Neural progenitor cell (in vitro differentiated cells): ENCODE data around the gene PPM1L. TPM values are rescaled to one million over a fixed set of nuclear protein-coding genes. Genes with fewer than 3 reads are reported as not detected.

ENCODE experiments used
- DNase-seq: peaks from one replicate; pipeline ENCODE4 v3.0.0-alpha.2; 2016; ENCODE audit warnings: low spot score
- H2AFZ ChIP-seq: fragments of 200-600 bp; sonication (generic); replicated peaks from 2 replicates; pipeline ENCODE4 v1.6.1; 2016; ENCODE audit warnings: antibody characterized with exemption
- H3F3A ChIP-seq: fragments of 200-600 bp; sonication (generic); 2 replicates; pipeline ENCODE4 v1.6.1; 2016; ENCODE audit warnings: antibody characterized with exemption, low read depth
- H3K27ac ChIP-seq: fragments of 200-600 bp; sonication (generic); 2 replicates; pipeline ENCODE4 v1.5.1; 2016; ENCODE audit warnings: mild to moderate bottlenecking
- H3K27me3 ChIP-seq: fragments of 200-600 bp; sonication (generic); 2 replicates; pipeline ENCODE4 v1.6.1; 2016; ENCODE audit warnings: mild to moderate bottlenecking, moderate library complexity
- H3K36me3 ChIP-seq: fragments of 200-600 bp; sonication (generic); 2 replicates; pipeline ENCODE4 v1.5.1; 2016
- H3K4me1 ChIP-seq: fragments of 200-600 bp; sonication (generic); 2 replicates; pipeline ENCODE4 v1.6.1; 2016; ENCODE audit warnings: mixed run types
- H3K4me2 ChIP-seq: fragments of 200-600 bp; sonication (generic); 2 replicates; pipeline ENCODE4 v1.6.1; 2016
- H3K4me3 ChIP-seq: fragments of 200-600 bp; sonication (generic); 2 replicates; pipeline ENCODE4 v1.5.1; 2016
- H3K79me2 ChIP-seq: fragments of 200-600 bp; sonication (generic); 2 replicates; pipeline ENCODE4 v1.6.1; 2016; ENCODE audit warnings: low read depth
- H3K9ac ChIP-seq: fragments of 200-600 bp; sonication (generic); 2 replicates; pipeline ENCODE4 v1.6.1; 2016
- H3K9me3 ChIP-seq: fragments of 200-600 bp; sonication (generic); 2 replicates; pipeline ENCODE4 v1.5.1; 2016; ENCODE audit warnings: low read depth
- H4K20me1 ChIP-seq: fragments of 200-600 bp; sonication (generic); 2 replicates; pipeline ENCODE4 v1.6.1; 2016; ENCODE audit warnings: low read depth
- H3K27ac Mint-ChIP-seq: 3 replicates; pipeline ENCODE4 v1.8.0; 2021; ENCODE audit warnings: mixed read lengths
- H3K27me3 Mint-ChIP-seq: 2 replicates; pipeline ENCODE4 v1.8.0; 2022; ENCODE audit warnings: low read depth, mild to moderate bottlenecking, inconsistent platforms, moderate library complexity, mixed read lengths; ENCODE audit not compliant: insufficient read depth
- H3K36me3 Mint-ChIP-seq: 3 replicates; pipeline ENCODE4 v1.8.0; 2021; ENCODE audit warnings: mixed read lengths
- H3K4me1 Mint-ChIP-seq: 3 replicates; pipeline ENCODE4 v1.8.0; 2021; ENCODE audit warnings: mixed read lengths
- H3K4me3 Mint-ChIP-seq: 3 replicates; pipeline ENCODE4 v1.8.0; 2021; ENCODE audit warnings: mild to moderate bottlenecking, moderate library complexity, mixed read lengths
- H3K9me3 Mint-ChIP-seq: 3 replicates; pipeline ENCODE4 v1.8.0; 2020; ENCODE audit warnings: mixed read lengths
- CTCF ChIP-seq: fragments of 200-600 bp; sonication (generic); IDR thresholded peaks from 2 replicates; pipeline ENCODE4 v1.5.1; 2017; ENCODE audit warnings: antibody characterized with exemption, mild to moderate bottlenecking
- EZH2 ChIP-seq: fragments of 200-600 bp; sonication (generic); IDR thresholded peaks from 2 replicates; pipeline ENCODE4 v1.6.1; 2017; ENCODE audit warnings: antibody characterized with exemption, mild to moderate bottlenecking, moderate library complexity
- EZH2phosphoT487 ChIP-seq: fragments of 200-600 bp; sonication (generic); IDR thresholded peaks from 2 replicates; pipeline ENCODE4 v1.6.1; 2017; ENCODE audit warnings: antibody characterized with exemption
- total RNA-seq: library from RNA; depleted of rRNA; stranded (reverse); fragments of >200 nt; gene quantifications from 2 replicates; pipeline ENCODE4 v1.2.3, GENCODE V29; 2015; ENCODE audit warnings: low replicate concordance

Gene PPM1L
- total RNA-seq, 1 donor from 2014 or later = 16.5 TPM

GRCh38 chr3:161070252-161070930 is 314.4 kb downstream of the PPM1L start:
- Histone ChIP-seq H3K36me3 (no peaks in the 10 kb centered on the region), H2AFZ (no peak overlapping the region), H3K4me1 (peaks cover 11% of the 10 kb centered on the region), H3K9me3 (no peaks in the 10 kb centered on the region), H3K4me2 (no peak overlapping the region), H3K27ac (no peak overlapping the region), H3K4me3 (no peak overlapping the region), H3K9ac (no peak overlapping the region), H3K27me3 (no peaks in the 10 kb centered on the region), H4K20me1 (no peaks in the 10 kb centered on the region), H3K79me2 (no peaks in the 10 kb centered on the region), H3F3A (no peaks in the 10 kb centered on the region)
- peak; percentile 19 for DNase-seq
- Mint-ChIP-seq H3K27ac (no peak overlapping the region), H3K4me1 (no peaks in the 10 kb centered on the region), H3K4me3 (no peak overlapping the region), H3K9me3 (no peaks in the 10 kb centered on the region), H3K36me3 (peaks cover 5% of the 10 kb centered on the region), H3K27me3 (no peaks in the 10 kb centered on the region)
- TF ChIP-seq EZH2phosphoT487 = no peak
- TF ChIP-seq EZH2 = no peak
- TF ChIP-seq CTCF = no peak

GRCh38 chr3:161070980-161071663 is 315.1 kb downstream of the PPM1L start:
- Mint-ChIP-seq H3K9me3 (no peaks in the 10 kb centered on the region), H3K36me3 (peaks cover 5% of the 10 kb centered on the region), H3K27me3 (no peaks in the 10 kb centered on the region), H3K4me1 (no peaks in the 10 kb centered on the region), H3K4me3 (no peak overlapping the region), H3K27ac (no peak overlapping the region)
- no peaks in the 10 kb centered on the region for H3F3A ChIP-seq
- H3K4me1 ChIP-seq = peaks cover 11% of the 10 kb centered on the region
- TF ChIP-seq EZH2 = no peak
- H3K79me2 ChIP-seq = no peaks in the 10 kb centered on the region
- DNase-seq = no peak
- no peaks in the 10 kb centered on the region for H3K9me3 ChIP-seq
- H4K20me1 ChIP-seq = no peaks in the 10 kb centered on the region
- no peaks in the 10 kb centered on the region for H3K36me3 ChIP-seq
- H3K27ac ChIP-seq = no peak overlapping the region
- no peak overlapping the region for H3K9ac ChIP-seq
- H2AFZ ChIP-seq = no peak overlapping the region
- no peak overlapping the region for H3K4me2 ChIP-seq
- no peak overlapping the region for H3K4me3 ChIP-seq
- H3K27me3 ChIP-seq = no peaks in the 10 kb centered on the region

GRCh38 chr3:161072211-161072621 is 316.2 kb downstream of the PPM1L start:
- H3K9me3 Mint-ChIP-seq = no peaks in the 10 kb centered on the region
- Histone ChIP-seq H3K4me2 (no peak overlapping the region), H3K4me1 (peaks cover 11% of the 10 kb centered on the region), H3F3A (no peaks in the 10 kb centered on the region), H3K9me3 (no peaks in the 10 kb centered on the region), H3K9ac (no peak overlapping the region), H4K20me1 (no peaks in the 10 kb centered on the region), H3K79me2 (no peaks in the 10 kb centered on the region), H3K27me3 (no peaks in the 10 kb centered on the region), H2AFZ (no peak overlapping the region), H3K36me3 (no peaks in the 10 kb centered on the region), H3K4me3 (no peak overlapping the region), H3K27ac (no peak overlapping the region)
- peaks cover 5% of the 10 kb centered on the region for H3K36me3 Mint-ChIP-seq
- no peaks in the 10 kb centered on the region for H3K27me3 Mint-ChIP-seq
- DNase-seq = no peak
- TF ChIP-seq EZH2phosphoT487 (no peak), EZH2 (no peak), CTCF (no peak)
- H3K27ac Mint-ChIP-seq = no peak overlapping the region
- no peak overlapping the region for H3K4me3 Mint-ChIP-seq
- H3K4me1 Mint-ChIP-seq = no peaks in the 10 kb centered on the region

- H2AFZ ChIP-seq = no peak overlapping the region
- peaks cover 5% of the 10 kb centered on the region for H3K36me3 Mint-ChIP-seq
Observed at GRCh38 chr3:161072751-161073150, 316.7 kb downstream of the PPM1L start.

More at GRCh38 chr3:161072751-161073150, 316.7 kb downstream of the PPM1L start:
- Histone ChIP-seq H3K9ac (no peak overlapping the region), H3K36me3 (no peaks in the 10 kb centered on the region), H3K27me3 (no peaks in the 10 kb centered on the region), H3K4me3 (no peak overlapping the region), H4K20me1 (no peaks in the 10 kb centered on the region), H3K4me1 (peaks cover 11% of the 10 kb centered on the region), H3K27ac (no peak overlapping the region), H3K9me3 (no peaks in the 10 kb centered on the region), H3K4me2 (no peak overlapping the region), H3F3A (no peaks in the 10 kb centered on the region), H3K79me2 (no peaks in the 10 kb centered on the region)
- DNase-seq = no peak
- H3K9me3 Mint-ChIP-seq = no peaks in the 10 kb centered on the region
- H3K4me3 Mint-ChIP-seq = no peak overlapping the region
- TF ChIP-seq EZH2 = no peak
- no peaks in the 10 kb centered on the region for H3K4me1 Mint-ChIP-seq
- H3K27ac Mint-ChIP-seq = no peak overlapping the region
- no peaks in the 10 kb centered on the region for H3K27me3 Mint-ChIP-seq
